ENCODE data around the gene SLC6A12.

- TF ChIP-seq POLR2AphosphoS5 (IDR thresholded peaks at IDR 0.05) (no peak), CTCF (IDR thresholded peaks at IDR 0.05 in 8 of 11, conservative IDR thresholded peaks at IDR 0.05 in 3 of 11) (no peak)
Observed at GRCh38 chr12:179885-180284, 34.1 kb downstream of the SLC6A12 start.

All from spleen (tissue), 7 donors.